HCT116 (cell line): ENCODE measurements around the gene CD164. TPM values are rescaled to one million over a fixed set of nuclear protein-coding genes. Genes with fewer than 3 reads are reported as not detected.

Source experiments
- ATAC-seq: fragments of 200-7000 bp; cut with Tn5 transposase; 2 replicates; pipeline ENCODE4 v1.9.1; 2020; ENCODE audit warnings: mild to moderate bottlenecking, moderate library complexity
- BruUV-seq: library from RNA; stranded (reverse); fragments of 400-500 nt; replicated peaks from 2 replicates; lab custom pipeline; 2021; lab: Mats Ljungman, UMichigan
- CTCF ChIA-PET: fragments of 300-600 bp; sonication (Branson Sonifier 250); formaldehyde crosslinking; loops from one replicate; lab custom pipeline; 2021; ENCODE audit warnings: antibody characterized with exemption; lab: Charles Lee
- POLR2A ChIA-PET: fragments of 300-600, 350-600 bp; sonication (Branson Sonifier 250); formaldehyde crosslinking; loops from one replicate; lab custom pipeline; 2021; ENCODE audit warnings: antibody characterized with exemption; lab: Charles Lee
- RAD21 ChIA-PET, 2 experiments: fragments of 300-600 bp; sonication (Branson Sonifier 250); formaldehyde crosslinking; loops; one replicate each; lab custom pipeline; 2023; ENCODE audit warnings: low total read pairs in 2 of 2; ENCODE audit not compliant: uncharacterized antibody in 2 of 2, unreplicated experiment in 2 of 2, low non-redundant PET in 1 of 2; lab: Charles Lee
- DNase-seq: peaks from one replicate; pipeline ENCODE4 v3.0.0-alpha.2; 2010; ENCODE audit warnings: low read depth, low spot score
- H2AFZ ChIP-seq: fragments of 200-600 bp; shearing (Covaris generic), sonication (generic); 2 replicates; pipeline ENCODE4 v1.6.1; 2017; ENCODE audit warnings: low read depth, mixed run types, mixed read lengths, antibody characterized with exemption, low read length; ENCODE audit not compliant: poor library complexity, severe bottlenecking
- H3K27ac ChIP-seq: 2 replicates; pipeline ENCODE4 v1.5.1; 2012; ENCODE audit warnings: low read depth, low read length
- H3K27me3 ChIP-seq: fragments of 200-600 bp; sonication (generic); 2 replicates; pipeline ENCODE4 v1.6.1; 2016; ENCODE audit warnings: mixed run types, low read length, mixed read lengths; ENCODE audit not compliant: insufficient read depth
- H3K36me3 ChIP-seq, 2 experiments: fragments of 200-500 bp in 1 of 2; fragments of 200-600 bp in 1 of 2; sonication (Bioruptor generic) in 1 of 2; sonication (generic) in 1 of 2; 2 replicates each; pipeline versions ENCODE4 v1.5.1 to v1.6.1; 2014 to 2016; ENCODE audit warnings: low read length in 2 of 2, inconsistent platforms in 1 of 2, mixed read lengths in 1 of 2, mixed run types in 1 of 2; ENCODE audit not compliant: insufficient read depth in 2 of 2, control insufficient read depth in 1 of 2
- H3K4me1 ChIP-seq, 2 experiments: fragments of 200-600 bp in 1 of 2; sonication (generic) in 1 of 2; 2 replicates each; pipeline versions ENCODE4 v1.5.1 to v1.6.1; 2012 to 2017; ENCODE audit warnings: low read length in 2 of 2, inconsistent platforms in 1 of 2, mild to moderate bottlenecking in 1 of 2, mixed read lengths in 1 of 2, mixed run types in 1 of 2, moderate library complexity in 1 of 2; ENCODE audit not compliant: insufficient read depth in 2 of 2, control insufficient read depth in 1 of 2
- H3K4me2 ChIP-seq: fragments of 200-600 bp; sonication (generic); 2 replicates; pipeline ENCODE4 v1.6.1; 2017; ENCODE audit warnings: mixed run types, low read length, mixed read lengths
- H3K4me3 ChIP-seq, 2 experiments: fragments of 200-600 bp in 1 of 2; sonication (generic) in 1 of 2; replicated peaks in 1 of 2; 2 replicates each; pipeline ENCODE4 v1.5.1; 2011 to 2016; ENCODE audit warnings: low read length in 2 of 2, control low read depth in 1 of 2, low read depth in 1 of 2, mild to moderate bottlenecking in 1 of 2, mixed read lengths in 1 of 2, mixed run types in 1 of 2
- H3K79me2 ChIP-seq: fragments of 200-600 bp; sonication (generic); 2 replicates; pipeline ENCODE4 v1.6.1; 2017; ENCODE audit warnings: mild to moderate bottlenecking, mixed run types, low read length, moderate library complexity, mixed read lengths; ENCODE audit not compliant: insufficient read depth
- H3K9ac ChIP-seq: fragments of 200-600 bp; sonication (generic); 2 replicates; pipeline ENCODE4 v1.6.1; 2016; ENCODE audit warnings: low read length, mixed read lengths
- H3K9me2 ChIP-seq: fragments of 200-600 bp; sonication (generic), shearing (Covaris generic); 2 replicates; pipeline ENCODE4 v1.6.1; 2017; ENCODE audit warnings: mixed run types, mild to moderate bottlenecking, moderate library complexity; ENCODE audit not compliant: insufficient read depth
- H3K9me3 ChIP-seq, 2 experiments: fragments of 200-500 bp in 1 of 2; fragments of 200-600 bp in 1 of 2; sonication (Bioruptor generic) in 1 of 2; sonication (generic) in 1 of 2; 2 replicates each; pipeline ENCODE4 v1.6.1; 2014 to 2017; ENCODE audit warnings: low read length in 2 of 2, mixed read lengths in 2 of 2, inconsistent platforms in 1 of 2, low read depth in 1 of 2, mild to moderate bottlenecking in 1 of 2, mixed run types in 1 of 2, moderate library complexity in 1 of 2; ENCODE audit not compliant: control insufficient read depth in 1 of 2, insufficient read depth in 1 of 2
- H4K20me1 ChIP-seq: fragments of 200-600 bp; sonication (generic), shearing (Covaris generic); 2 replicates; pipeline ENCODE4 v1.6.1; 2017; ENCODE audit warnings: mixed run types, mild to moderate bottlenecking, moderate library complexity; ENCODE audit not compliant: insufficient read depth
- EGR1 ChIP-seq: IDR thresholded peaks from 2 replicates; pipeline ENCODE4 v1.6.1; 2012; ENCODE audit warnings: low read depth
- ELF1 ChIP-seq: IDR thresholded peaks from 2 replicates; pipeline ENCODE4 v1.6.1; 2012; ENCODE audit warnings: low read depth, borderline replicate concordance
- FOSL1 ChIP-seq: IDR thresholded peaks from 2 replicates; pipeline ENCODE4 v1.6.1; 2012; ENCODE audit warnings: low read depth
- JUND ChIP-seq: IDR thresholded peaks from 2 replicates; pipeline ENCODE4 v1.6.1; 2012
- POLR2A ChIP-seq: IDR thresholded peaks from 2 replicates; pipeline ENCODE4 v1.7.0; 2011; ENCODE audit warnings: borderline replicate concordance; ENCODE audit not compliant: insufficient read depth, insufficient read length; ENCODE audit errors: extremely low read depth
- POLR2AphosphoS5 ChIP-seq: IDR thresholded peaks from 2 replicates; pipeline ENCODE4 v1.6.1; 2011; ENCODE audit warnings: mild to moderate bottlenecking, low read depth, low read length, moderate library complexity
- RAD21 ChIP-seq: IDR thresholded peaks from 2 replicates; pipeline ENCODE4 v1.6.1; 2012; ENCODE audit warnings: low read depth, mild to moderate bottlenecking
- SP1 ChIP-seq: IDR thresholded peaks from 2 replicates; pipeline ENCODE4 v1.6.1; 2012; ENCODE audit warnings: low read depth
- SRF ChIP-seq: IDR thresholded peaks from 2 replicates; pipeline ENCODE4 v1.6.1; 2012; ENCODE audit warnings: low read depth
- TCF7L2 ChIP-seq: IDR thresholded peaks from 2 replicates; pipeline ENCODE4 v1.7.0; 2011; ENCODE audit warnings: borderline replicate concordance, inconsistent platforms; ENCODE audit not compliant: insufficient read depth, insufficient read length; ENCODE audit errors: extremely low read depth
- YY1 ChIP-seq: IDR thresholded peaks from 2 replicates; pipeline ENCODE4 v1.6.1; 2011; ENCODE audit warnings: low read length, low read depth, moderate library complexity, mild to moderate bottlenecking; ENCODE audit not compliant: insufficient replicate concordance; ENCODE audit errors: extremely low read depth
- ZFX ChIP-seq: fragments of 450-650 bp; IDR thresholded peaks from 2 replicates; pipeline ENCODE4 v1.6.1; 2017
- ZNF274 ChIP-seq: fragments of 200-500 bp; sonication (Bioruptor generic); IDR thresholded peaks from 2 replicates; pipeline ENCODE4 v1.6.1; 2014; ENCODE audit warnings: mild to moderate bottlenecking, low read depth, low read length, inconsistent platforms
- intact Hi-C: fragments of 100-400 bp; cut with micrococcal nuclease; formaldehyde crosslinking; loops from 2 replicates; pipeline ENCODE4 v1.10.0; 2022
- total RNA-seq: library from RNA; stranded (reverse); gene quantifications from one replicate; pipeline ENCODE4 v1.2.1, GENCODE V29; 2021; ENCODE audit not compliant: unreplicated experiment
- TF ChIP-seq, protein P1 (sequence below): IDR thresholded peaks from 2 replicates; pipeline ENCODE4 v1.6.1; 2012; ENCODE audit warnings: low read depth
- TF ChIP-seq, protein P2 (sequence below): IDR thresholded peaks from 2 replicates; pipeline ENCODE4 v1.6.1; 2011; ENCODE audit warnings: mild to moderate bottlenecking, low read length, moderate library complexity; ENCODE audit not compliant: insufficient replicate concordance; ENCODE audit errors: extremely low read depth

CD164 gene
- total RNA-seq, 1 experiment from 2014 or later, result 171 TPM

- H3K4me3 ChIP-seq, result no peak overlapping the region
- ATAC-seq (no peak), DNase-seq (no peak)
- H4K20me1 ChIP-seq, result no peaks in the 10 kb centered on the region
- ChIA-PET RAD21 (no interaction called here), POLR2A (no interaction called here), CTCF (no interaction called here)
- H3K4me2 ChIP-seq, result no peak overlapping the region
- peaks cover 5 to 6% of the 10 kb centered on the region in 2 experiments; a peak in 2 of 4 replicates for H3K4me1 ChIP-seq
- H3K9me3 ChIP-seq, result no peaks in the 10 kb centered on the region
- TF ChIP-seq FOSL1 (no peak), ZNF274 (no peak), EGR1 (no peak), ELF1 (no peak), SP1 (no peak), SRF (no peak), TCF7L2 (no peak), RAD21 (no peak), POLR2A (no peak), JUND (no peak), ZFX (no peak), POLR2AphosphoS5 (no peak), YY1 (no peak)
- TF ChIP-seq, protein P1, sequence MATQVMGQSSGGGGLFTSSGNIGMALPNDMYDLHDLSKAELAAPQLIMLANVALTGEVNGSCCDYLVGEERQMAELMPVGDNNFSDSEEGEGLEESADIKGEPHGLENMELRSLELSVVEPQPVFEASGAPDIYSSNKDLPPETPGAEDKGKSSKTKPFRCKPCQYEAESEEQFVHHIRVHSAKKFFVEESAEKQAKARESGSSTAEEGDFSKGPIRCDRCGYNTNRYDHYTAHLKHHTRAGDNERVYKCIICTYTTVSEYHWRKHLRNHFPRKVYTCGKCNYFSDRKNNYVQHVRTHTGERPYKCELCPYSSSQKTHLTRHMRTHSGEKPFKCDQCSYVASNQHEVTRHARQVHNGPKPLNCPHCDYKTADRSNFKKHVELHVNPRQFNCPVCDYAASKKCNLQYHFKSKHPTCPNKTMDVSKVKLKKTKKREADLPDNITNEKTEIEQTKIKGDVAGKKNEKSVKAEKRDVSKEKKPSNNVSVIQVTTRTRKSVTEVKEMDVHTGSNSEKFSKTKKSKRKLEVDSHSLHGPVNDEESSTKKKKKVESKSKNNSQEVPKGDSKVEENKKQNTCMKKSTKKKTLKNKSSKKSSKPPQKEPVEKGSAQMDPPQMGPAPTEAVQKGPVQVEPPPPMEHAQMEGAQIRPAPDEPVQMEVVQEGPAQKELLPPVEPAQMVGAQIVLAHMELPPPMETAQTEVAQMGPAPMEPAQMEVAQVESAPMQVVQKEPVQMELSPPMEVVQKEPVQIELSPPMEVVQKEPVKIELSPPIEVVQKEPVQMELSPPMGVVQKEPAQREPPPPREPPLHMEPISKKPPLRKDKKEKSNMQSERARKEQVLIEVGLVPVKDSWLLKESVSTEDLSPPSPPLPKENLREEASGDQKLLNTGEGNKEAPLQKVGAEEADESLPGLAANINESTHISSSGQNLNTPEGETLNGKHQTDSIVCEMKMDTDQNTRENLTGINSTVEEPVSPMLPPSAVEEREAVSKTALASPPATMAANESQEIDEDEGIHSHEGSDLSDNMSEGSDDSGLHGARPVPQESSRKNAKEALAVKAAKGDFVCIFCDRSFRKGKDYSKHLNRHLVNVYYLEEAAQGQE, result no peak
- TF ChIP-seq, protein P2, sequence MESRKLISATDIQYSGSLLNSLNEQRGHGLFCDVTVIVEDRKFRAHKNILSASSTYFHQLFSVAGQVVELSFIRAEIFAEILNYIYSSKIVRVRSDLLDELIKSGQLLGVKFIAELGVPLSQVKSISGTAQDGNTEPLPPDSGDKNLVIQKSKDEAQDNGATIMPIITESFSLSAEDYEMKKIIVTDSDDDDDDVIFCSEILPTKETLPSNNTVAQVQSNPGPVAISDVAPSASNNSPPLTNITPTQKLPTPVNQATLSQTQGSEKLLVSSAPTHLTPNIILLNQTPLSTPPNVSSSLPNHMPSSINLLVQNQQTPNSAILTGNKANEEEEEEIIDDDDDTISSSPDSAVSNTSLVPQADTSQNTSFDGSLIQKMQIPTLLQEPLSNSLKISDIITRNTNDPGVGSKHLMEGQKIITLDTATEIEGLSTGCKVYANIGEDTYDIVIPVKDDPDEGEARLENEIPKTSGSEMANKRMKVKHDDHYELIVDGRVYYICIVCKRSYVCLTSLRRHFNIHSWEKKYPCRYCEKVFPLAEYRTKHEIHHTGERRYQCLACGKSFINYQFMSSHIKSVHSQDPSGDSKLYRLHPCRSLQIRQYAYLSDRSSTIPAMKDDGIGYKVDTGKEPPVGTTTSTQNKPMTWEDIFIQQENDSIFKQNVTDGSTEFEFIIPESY, result no peak
- H3K27ac ChIP-seq, result no peak overlapping the region
- H3K79me2 ChIP-seq, result no peaks in the 10 kb centered on the region
- H3K9ac ChIP-seq, result no peak overlapping the region
- BruUV-seq, result no TSS peak
- H2AFZ ChIP-seq, result no peak overlapping the region
- no peaks in the 10 kb centered on the region for H3K9me2 ChIP-seq
- H3K36me3 ChIP-seq, result no peaks in the 10 kb centered on the region
- H3K27me3 ChIP-seq, result no peaks in the 10 kb centered on the region
- intact Hi-C loops, result no loop called here
Observed at GRCh38 chr6:109345986-109346385, 36.3 kb downstream of the CD164 start.
